ENCODE results near the gene PGA3. TPM values are rescaled to one million over a fixed set of nuclear protein-coding genes. Genes with fewer than 3 reads are reported as not detected.

The PGA3 gene
- total and polyA plus RNA-seq, 2 of the 8 experiments (the other 6 are each of a cell fraction or from before 2014, with no cell fraction given), result not detected

- TF ChIP-seq TBP (IDR thresholded peaks at IDR 0.05; ENCODE audit: low read depth, low read length), result no peak
- no peak for TF ChIP-seq RNF2 (IDR thresholded peaks at IDR 0.05; ENCODE audit: borderline replicate concordance, low read depth, low read length, missing control alignments, poor library complexity, severe bottlenecking)
- TF ChIP-seq CBX5 (IDR thresholded peaks at IDR 0.05; ENCODE audit: low read depth, low read length), result no peak
- TF ChIP-seq EP300 (IDR thresholded peaks at IDR 0.05; ENCODE audit: borderline replicate concordance in 1 of 2, low read depth in 2 of 2, low read length in 2 of 2), result no peak
- TF ChIP-seq BCL11A (IDR thresholded peaks at IDR 0.05; ENCODE audit: low read depth in 2 of 2, low read length in 2 of 2), result no peak
- TF ChIP-seq BACH1 (IDR thresholded peaks at IDR 0.05; ENCODE audit: low read length), result no peak
- no peak for TF ChIP-seq KDM5A (IDR thresholded peaks at IDR 0.05; ENCODE audit: low read length)
- no peak for TF ChIP-seq POU5F1 (IDR thresholded peaks at IDR 0.05; ENCODE audit: low read depth, low read length)
- no peak for TF ChIP-seq GTF2F1 (IDR thresholded peaks at IDR 0.05; ENCODE audit: borderline replicate concordance, low read depth, low read length)
- no peak for TF ChIP-seq FOSL1 (IDR thresholded peaks at IDR 0.05; ENCODE audit: insufficient read depth, low read depth, low read length)
- TF ChIP-seq RXRA (IDR thresholded peaks at IDR 0.05; ENCODE audit: insufficient read depth, low read depth, low read length), result no peak
- no peak for TF ChIP-seq CEBPB (IDR thresholded peaks at IDR 0.05; ENCODE audit: low read depth, low read length)
- no peak for TF ChIP-seq SRF (IDR thresholded peaks at IDR 0.05; ENCODE audit: low read depth, low read length)
- peaks cover 0 to 13% of the 10 kb centered on the region in 2 experiments for H4K20me1 ChIP-seq (replicated peaks in 1 of 2; ENCODE audit: control insufficient read depth in 1 of 2, insufficient read depth in 2 of 2, low read length in 2 of 2)
- H2BK15ac ChIP-seq (ENCODE audit: low read length), result no peak overlapping the region
Observed at GRCh38 chr11:61155312-61155711, 48.0 kb upstream of the PGA3 start.

More at GRCh38 chr11:61155312-61155711, 48.0 kb upstream of the PGA3 start:
- DNase-seq (ENCODE audit: low read depth in 1 of 2, low spot score in 2 of 2) (no peak), FAIRE-seq (no peak)
- H2BK12ac ChIP-seq (ENCODE audit: low read depth, low read length), result no peak overlapping the region
- no peak overlapping the region for H2BK20ac ChIP-seq (ENCODE audit: low read length)
- H3K9ac ChIP-seq (replicated peaks in 1 of 4; ENCODE audit: extremely low read depth in 1 of 4, low read depth in 3 of 4, low read length in 3 of 4), result no peak overlapping the region
- H4K5ac ChIP-seq (ENCODE audit: insufficient read length, low read depth, low read length), result no peak overlapping the region
- H3K4ac ChIP-seq (replicated peaks; ENCODE audit: insufficient read length, low read depth, low read length), result no peak overlapping the region
- no peaks in the 10 kb centered on the region for H3K36me3 ChIP-seq (ENCODE audit: control insufficient read depth in 2 of 4, insufficient read depth in 4 of 4, low read length in 3 of 4)
- H2BK5ac ChIP-seq (ENCODE audit: low read depth, low read length), result no peak overlapping the region
- no peak overlapping the region for H3K23ac ChIP-seq (ENCODE audit: insufficient read length)
- no peak overlapping the region for H4K8ac ChIP-seq (ENCODE audit: extremely low read depth, insufficient read depth, low read length)
- no peak overlapping the region for H3K56ac ChIP-seq (replicated peaks; ENCODE audit: insufficient read length, low read depth, low read length)
- CTCF ChIA-PET (ENCODE audit: partially characterized antibody), result interaction anchor here (0.8 to 2.9 kb wide), 4 partner anchors 9 to 294 kb away, joined by 3 to 13 read pairs (median 4); no protein-coding TSS in a partner anchor
- no peak overlapping the region for H2AFZ ChIP-seq (ENCODE audit: low read length)
- no peak overlapping the region for H3K4me2 ChIP-seq (ENCODE audit: insufficient read depth in 1 of 2, low read depth in 2 of 2, low read length in 2 of 2)
- H3K27ac ChIP-seq (ENCODE audit: low read depth, low read length), result no peak overlapping the region
- H3K14ac ChIP-seq (ENCODE audit: insufficient read length), result no peak overlapping the region
- no peak overlapping the region for H4K91ac ChIP-seq (replicated peaks; ENCODE audit: insufficient read length, low read length)
- H3K4me3 ChIP-seq (ENCODE audit: extremely low read depth in 1 of 4, insufficient read depth in 2 of 4, low read depth in 3 of 4, low read length in 4 of 4), result no peak overlapping the region
- 90% methylated on average over 1 of the region's 1 CpG; no CpG with 5 or more reads in 1 of the 2 experiments for WGBS, 2 experiments (ENCODE audit: extremely low coverage in 1 of 2, insufficient coverage in 1 of 2, insufficient read length in 1 of 2, insufficient replicate concordance in 2 of 2, low coverage in 1 of 2, low lambda C conversion rate in 2 of 2, missing lambda C conversion rate in 1 of 2)
- peaks cover 0 to 78% of the 10 kb centered on the region in 2 experiments; a peak in 2 of 4 replicates for H3K79me2 ChIP-seq (ENCODE audit: control insufficient read depth in 1 of 2, insufficient read depth in 2 of 2, low read length in 2 of 2)
- no peaks in the 10 kb centered on the region for H3K9me3 ChIP-seq (ENCODE audit: insufficient read depth in 2 of 2, low read depth in 1 of 2, low read length in 1 of 2)
- H3K79me1 ChIP-seq (ENCODE audit: low read depth, low read length), result peaks cover 13% of the 10 kb centered on the region
- H3K18ac ChIP-seq (ENCODE audit: extremely low read depth, low read length), result no peak overlapping the region
- H3K27me3 ChIP-seq (replicated peaks in 1 of 4; ENCODE audit: control insufficient read depth in 3 of 4, extremely low read depth in 1 of 4, insufficient read depth in 3 of 4, low read length in 3 of 4), result no peaks in the 10 kb centered on the region
- no peak overlapping the region for H2BK120ac ChIP-seq (replicated peaks; ENCODE audit: low read depth, low read length)
- POLR2A ChIA-PET (ENCODE audit: partially characterized antibody), result interaction anchor here (0.6 kb wide), 1 partner anchor 179 kb away, joined by 3 read pairs; no protein-coding TSS in a partner anchor
- H3K4me1 ChIP-seq (replicated peaks in 1 of 4; ENCODE audit: control insufficient read depth in 3 of 4, insufficient read depth in 4 of 4, low read length in 3 of 4), result peaks cover 2 to 13% (median 7%) of the 10 kb centered on the region in 4 experiments; a peak in 6 of 7 replicates
- H3K23me2 ChIP-seq (ENCODE audit: low read depth, low read length), result no peaks in the 10 kb centered on the region
- no peak overlapping the region for H2AK5ac ChIP-seq (ENCODE audit: low read depth, low read length)

Measured in H1 (cell line).